Frontal cortex (tissue), 4 donors: Measurements from ENCODE around the gene GLB1L. TPM values are rescaled to one million over a fixed set of nuclear protein-coding genes. Genes with fewer than 3 reads are reported as not detected.

ENCODE experiments used
- DNase-seq, 2 donors: peaks; one replicate each; pipeline ENCODE4 v3.0.0; 2012; ENCODE audit warnings: low spot score in 2 of 2
- FAIRE-seq: peaks from 2 replicates; lab custom pipeline; 2012; peaks lifted over from hg19 to GRCh38; lab: Jason Lieb, UNC
- total RNA-seq: library from RNA; depleted of rRNA; stranded (reverse); fragments of >200 nt; gene quantifications from one replicate; pipeline ENCODE4 v1.2.3, GENCODE V29; 2014
- donor health status: control.
- donor health status: control.
- donor health status: control.

GLB1L gene
- total RNA-seq, 1 donor from 2014 or later = 4.9 TPM

- DNase-seq (no peak), FAIRE-seq (no peak)
These were observed 16.3 kb downstream of the GLB1L start for GRCh38 chr2:219228911-219229304.

GRCh38 chr2:219228041-219228910, 17.0 kb downstream of the GLB1L start:
- FAIRE-seq = no peak
- no peak for DNase-seq

- FAIRE-seq = no peak
These were observed 19.9 kb downstream of the GLB1L start for GRCh38 chr2:219225350-219225749.

GRCh38 chr2:219223831-219224610, 21.2 kb downstream of the GLB1L start:
- no peak for FAIRE-seq
- DNase-seq = no peak

More at GRCh38 chr2:219225350-219225749, 19.9 kb downstream of the GLB1L start:
- DNase-seq = no peak

- no peak for FAIRE-seq
- DNase-seq = no peak
These were observed 23.2 kb downstream of the GLB1L start for GRCh38 chr2:219221957-219222518.

GRCh38 chr2:219220652-219221402, 24.4 kb downstream of the GLB1L start:
- DNase-seq (no peak), FAIRE-seq (no peak)

- FAIRE-seq (no peak), DNase-seq (no peak)
These were observed 25.3 kb downstream of the GLB1L start for GRCh38 chr2:219219784-219220532.

- FAIRE-seq (peak; percentile 8), DNase-seq (peak; percentile 95 to 98)
These were observed 26.2 kb downstream of the GLB1L start, which contains the start of gene ABCB6 for GRCh38 chr2:219218732-219219701. TSS of gene ABCB6 (minus strand) at chr2:219218958. CDS start at chr2:219218673, 285 bp downstream.

GRCh38 chr2:219218217-219218731, 27.0 kb downstream of the GLB1L start:
- FAIRE-seq = no peak

GRCh38 chr2:219216535-219216915, 28.7 kb downstream of the GLB1L start:
- DNase-seq (no peak), FAIRE-seq (no peak)

More at GRCh38 chr2:219218217-219218731, 27.0 kb downstream of the GLB1L start:
- DNase-seq = peak in 1 of 2 donors; percentile 56

GRCh38 chr2:219215871-219216534, 29.2 kb downstream of the GLB1L start:
- FAIRE-seq = no peak
- no peak for DNase-seq

- no peak for FAIRE-seq
- no peak for DNase-seq
These were observed 30.5 kb downstream of the GLB1L start for GRCh38 chr2:219214786-219215185.

- DNase-seq (no peak), FAIRE-seq (no peak)
These were observed 31.1 kb downstream of the GLB1L start for GRCh38 chr2:219214141-219214540.

GRCh38 chr2:219213486-219214071, 31.7 kb downstream of the GLB1L start:
- FAIRE-seq (no peak), DNase-seq (no peak)

- FAIRE-seq = no peak
- no peak for DNase-seq
These were observed 32.2 kb downstream of the GLB1L start for GRCh38 chr2:219213026-219213415.

GRCh38 chr2:219210886-219211362, 34.3 kb downstream of the GLB1L start:
- DNase-seq (no peak), FAIRE-seq (no peak)
